Activated CD8-positive, alpha-beta memory T cell treated with anti-CD3 and anti-CD28 coated beads for 1 hour (primary cell): ENCODE data around the gene C15orf39.

Experiments
- DNase-seq, 2 donors: peaks; one replicate each; pipeline ENCODE4 v3.0.0-alpha.2; 2020; ENCODE audit warnings: low read depth in 1 of 2; ENCODE audit errors: extremely low read depth in 1 of 2

The C15orf39 gene

DNA sequence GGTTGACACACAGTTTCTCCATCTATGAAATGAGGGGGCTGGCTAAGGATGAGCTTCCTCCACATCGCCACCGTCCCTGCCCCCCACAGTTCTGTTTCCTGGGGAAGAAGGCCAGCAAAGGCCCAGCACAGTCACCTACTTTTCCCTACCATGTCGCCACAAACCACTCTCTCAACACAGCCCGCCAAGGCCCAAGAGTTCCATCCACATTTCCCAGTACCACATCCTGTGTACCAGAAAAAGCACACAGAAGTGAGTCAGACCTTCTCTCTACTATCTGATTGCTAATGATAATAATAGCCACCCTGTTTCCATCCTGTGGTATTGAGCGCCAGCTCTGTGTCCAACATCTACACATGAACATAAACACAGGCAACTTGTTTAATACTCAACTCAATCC lies 30.3 kb upstream of the C15orf39 start:
- no peak for DNase-seq

DNA sequence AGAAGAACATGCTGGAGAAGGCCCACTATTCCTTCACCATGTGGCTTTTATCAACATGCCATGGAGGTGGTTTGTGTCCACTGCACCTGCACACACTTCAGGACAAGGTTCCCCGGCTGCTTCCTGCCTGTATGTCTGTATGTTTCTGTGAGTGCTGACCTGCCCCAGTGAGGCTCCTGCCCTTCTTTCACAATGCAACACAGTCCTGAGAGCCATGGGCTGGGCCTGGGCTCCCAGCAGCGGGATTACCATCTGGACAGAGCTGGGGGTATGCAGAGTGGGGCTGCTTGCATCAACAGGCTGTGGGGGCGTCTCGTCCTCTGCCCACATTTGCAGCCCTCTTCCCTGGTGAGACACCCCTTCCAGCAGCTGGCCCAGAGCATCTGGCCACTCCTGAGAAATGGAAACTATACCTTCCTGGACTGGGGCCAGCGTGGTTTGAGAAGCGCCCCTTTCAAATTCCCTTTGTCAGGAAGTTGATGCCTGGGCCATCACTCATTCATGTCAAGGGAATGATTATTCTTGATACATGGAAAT lies 29.3 kb upstream of the C15orf39 start:
- DNase-seq: no peak

- no peak for DNase-seq
Measured at GRCh38 chr15:75174102-75174501, 27.6 kb upstream of the C15orf39 start.

DNA sequence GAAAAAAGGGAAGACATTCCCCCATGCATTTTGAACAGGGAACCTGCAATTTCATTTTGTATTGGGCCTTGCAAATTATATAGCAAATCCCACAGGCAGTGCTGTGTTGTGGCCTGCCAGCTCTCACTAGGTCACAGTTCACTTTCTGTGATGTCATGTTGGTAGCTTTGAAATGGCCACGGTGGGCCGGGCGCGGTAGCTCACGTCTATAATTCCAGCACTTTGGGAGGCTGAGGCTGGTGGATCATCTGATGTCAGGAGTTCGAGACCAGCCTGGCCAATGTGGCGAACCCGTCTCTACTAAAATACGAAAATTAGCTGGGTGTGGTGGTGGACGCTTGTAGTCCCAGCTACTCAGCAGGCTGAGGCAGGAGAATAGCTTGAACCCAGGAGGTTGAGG lies 27.0 kb upstream of the C15orf39 start:
- no peak for DNase-seq

- DNase-seq: no peak
Measured at GRCh38 chr15:75176396-75176761, 25.3 kb upstream of the C15orf39 start.

DNA sequence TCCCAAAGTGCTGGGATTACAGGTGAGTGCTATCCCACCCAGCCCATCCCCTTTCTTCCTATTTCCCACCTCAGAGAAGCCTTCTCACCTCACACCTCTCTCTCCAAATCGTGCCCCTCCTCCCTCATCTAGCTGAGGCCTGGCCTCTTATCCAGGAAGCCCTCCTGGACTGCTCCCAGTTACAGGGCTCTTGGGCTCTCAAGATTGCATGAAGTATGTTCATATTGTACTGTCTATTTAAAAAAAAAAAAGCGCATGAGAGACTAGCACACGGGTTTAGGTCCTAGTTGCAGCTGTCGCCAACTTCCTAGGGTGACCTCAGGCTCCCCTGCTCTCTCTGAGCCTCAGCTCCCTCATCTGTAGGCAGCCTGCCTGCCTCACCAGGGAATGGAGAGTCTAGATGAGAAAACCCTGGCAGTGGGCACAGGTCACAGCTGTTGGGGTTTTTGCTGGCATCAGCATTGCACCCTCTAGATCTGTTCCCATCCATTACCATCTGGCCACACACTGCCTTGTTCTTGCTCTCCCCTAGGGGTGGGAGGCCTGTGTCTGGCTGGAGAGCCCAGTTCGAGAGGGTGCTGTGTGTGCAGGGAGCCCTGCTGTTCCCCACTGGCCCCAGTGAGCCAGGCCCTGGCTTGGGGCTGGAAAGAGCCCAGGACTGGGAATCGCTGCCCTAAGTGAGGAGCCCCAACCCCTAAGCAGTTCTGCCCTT lies 24.2 kb upstream of the C15orf39 start:
- DNase-seq: no peak

DNA sequence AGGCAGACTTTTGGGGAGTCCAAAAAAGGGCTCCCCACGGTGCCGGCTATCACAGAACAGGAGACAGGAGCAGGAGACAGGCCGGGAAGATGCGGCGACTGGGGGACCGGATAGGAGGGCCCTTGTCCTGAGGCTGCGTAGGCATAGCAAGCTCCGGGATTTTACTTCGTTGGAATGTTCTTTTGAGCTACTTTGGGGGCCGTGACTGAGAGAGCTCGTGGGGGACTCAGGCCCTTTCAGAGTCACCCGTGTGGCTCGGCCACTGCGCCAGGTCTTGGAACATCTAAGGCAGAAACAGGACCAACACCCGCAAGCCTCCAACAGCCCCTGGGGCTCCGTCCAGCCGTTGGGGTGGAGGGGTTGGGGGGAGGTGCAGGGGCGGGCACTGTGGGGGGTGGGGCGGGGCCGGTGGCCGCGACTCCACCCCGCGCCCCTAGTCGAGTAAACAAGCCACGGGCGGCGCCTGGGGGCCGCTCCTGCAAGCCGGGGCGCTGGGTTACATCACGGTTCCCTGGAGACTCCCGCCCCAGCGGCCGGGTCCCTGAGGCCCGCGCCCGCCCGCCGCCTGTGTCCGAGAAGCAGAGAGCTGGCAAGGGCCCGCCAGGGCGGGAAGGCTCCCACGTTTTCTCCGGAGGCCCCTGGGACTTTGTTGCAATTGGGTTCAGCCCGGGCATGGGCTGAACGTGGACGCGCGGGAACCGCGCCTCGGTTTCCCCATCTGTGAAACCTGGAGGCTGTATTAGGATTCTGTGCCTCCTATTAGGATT lies 23.3 kb upstream of the C15orf39 start:
- DNase-seq: no peak

GRCh38 chr15:75178938-75179745 lies 22.5 kb upstream of the C15orf39 start:
- no peak for DNase-seq

DNA sequence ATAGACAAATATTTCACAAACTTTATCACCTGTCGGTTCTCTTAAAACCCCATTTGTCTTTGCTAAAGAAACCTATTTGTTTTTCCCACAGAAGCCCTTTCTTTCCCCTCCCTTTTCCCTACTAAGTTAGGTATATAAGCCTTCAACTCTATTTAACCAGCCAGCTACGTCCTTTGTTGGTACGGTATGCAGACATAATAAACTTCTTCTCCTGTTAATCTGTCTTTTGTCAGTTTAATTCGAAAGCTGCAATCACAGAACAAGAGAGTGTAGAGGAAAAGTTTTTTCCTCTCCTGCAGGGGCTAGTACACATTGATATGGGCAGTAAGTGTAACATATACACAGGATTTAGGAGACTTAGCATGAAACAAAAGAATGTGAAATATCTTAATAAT lies 21.9 kb upstream of the C15orf39 start:
- no peak for DNase-seq

DNA sequence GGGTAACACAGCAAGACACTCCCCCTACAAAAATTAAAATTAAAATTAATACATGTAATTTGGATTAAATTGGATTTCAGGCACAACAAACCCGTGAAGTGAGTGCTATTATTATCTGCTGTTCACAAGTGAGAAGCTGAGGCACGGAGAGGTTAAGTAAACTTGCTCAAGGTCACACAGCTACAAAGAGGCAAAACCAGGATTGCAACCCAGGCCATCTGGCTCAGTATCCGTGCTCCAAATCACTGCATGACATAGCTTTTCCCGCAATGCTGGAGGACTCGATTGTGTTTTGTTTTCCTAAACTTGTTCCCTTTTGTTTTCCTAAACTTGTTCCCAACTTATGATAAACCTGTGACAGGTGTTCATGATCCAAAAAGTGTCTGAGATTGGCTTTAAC lies 19.9 kb upstream of the C15orf39 start:
- no peak for DNase-seq

DNA sequence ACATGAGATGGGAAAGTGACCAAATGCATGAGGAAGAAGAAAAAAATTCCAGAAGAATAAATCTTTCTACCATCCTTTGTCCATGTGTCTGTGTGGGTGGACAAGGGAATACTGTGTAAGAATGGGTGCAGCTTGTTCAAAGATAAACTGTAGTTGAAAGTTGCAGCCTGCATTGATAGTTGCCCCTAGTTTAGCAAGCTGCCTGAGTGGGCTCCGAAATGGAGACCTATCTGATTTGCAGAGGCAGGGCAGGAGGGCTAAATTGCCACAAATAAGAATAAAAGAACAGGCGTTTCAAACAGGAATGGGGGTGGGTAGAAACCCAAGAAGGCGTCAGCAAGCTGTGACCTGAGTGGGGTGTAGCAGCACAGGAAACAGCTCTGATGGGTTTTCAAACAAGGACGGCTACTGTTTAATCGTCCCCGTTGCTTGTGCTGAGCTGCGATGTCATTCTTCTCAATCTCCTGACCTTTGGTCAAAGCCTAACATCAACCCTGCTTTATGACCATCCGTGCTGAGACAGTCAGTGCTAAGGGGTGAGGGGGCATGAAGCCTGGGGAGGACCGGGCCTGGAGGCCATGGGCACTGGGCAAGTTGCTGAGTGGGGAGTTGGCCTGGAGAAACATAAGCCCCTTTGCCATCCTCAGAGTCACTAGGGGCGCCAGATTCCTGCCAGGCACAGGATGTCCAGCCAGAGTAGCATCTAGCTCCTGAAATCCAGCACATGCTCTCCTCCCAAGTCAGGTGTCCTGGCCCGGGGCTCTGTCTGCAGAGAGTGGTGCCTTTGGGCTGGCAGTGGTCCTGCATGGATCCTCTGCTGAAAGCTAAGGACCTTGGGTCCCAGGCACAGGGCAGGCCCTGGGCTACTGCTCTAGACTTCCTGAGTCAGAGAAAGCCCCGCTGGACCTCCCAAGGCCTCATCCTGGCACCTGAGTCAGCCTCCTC lies 19.2 kb upstream of the C15orf39 start:
- DNase-seq: no peak

- no peak for DNase-seq
Measured at GRCh38 chr15:75185271-75186029, 16.2 kb upstream of the C15orf39 start.

DNA sequence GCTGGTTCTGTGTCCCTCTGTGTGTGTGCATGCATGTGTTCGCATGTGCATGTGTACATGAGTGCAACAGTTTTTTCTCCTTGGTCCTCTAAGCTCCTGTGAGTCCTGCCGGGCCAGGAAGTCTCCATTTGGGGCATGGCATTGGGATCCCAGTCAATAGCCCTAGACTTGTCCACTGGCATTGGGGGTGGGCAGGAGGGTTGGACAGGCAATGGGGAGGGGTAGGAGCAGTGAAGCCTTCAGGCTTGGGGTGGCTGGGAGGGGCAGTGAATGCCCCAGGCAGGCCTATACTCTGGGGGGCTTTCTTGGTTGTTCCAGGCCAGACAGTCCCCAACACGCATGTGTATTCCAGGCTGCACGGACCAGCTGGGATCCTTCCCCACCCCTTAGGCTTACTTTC lies 15.6 kb upstream of the C15orf39 start:
- DNase-seq: no peak

DNA sequence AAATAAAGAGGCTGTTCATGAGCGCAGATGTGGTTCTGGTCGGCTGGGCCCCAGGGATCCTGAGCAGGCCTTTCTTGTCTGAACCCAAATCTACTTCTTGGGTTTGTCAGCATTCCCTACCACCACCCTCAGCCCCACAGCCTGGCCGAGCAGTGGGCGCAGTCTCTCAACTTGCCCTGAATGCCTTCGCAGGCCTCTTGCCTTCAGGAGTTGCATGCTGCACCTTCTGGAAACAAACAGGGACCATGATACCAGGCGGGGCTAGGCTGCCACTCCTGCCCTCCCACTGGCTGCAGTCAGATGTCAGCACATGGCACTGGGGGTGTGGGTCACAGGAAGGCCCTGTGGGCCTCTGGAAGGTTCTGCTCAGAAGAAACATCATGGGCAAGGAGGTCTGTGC lies 13.2 kb upstream of the C15orf39 start:
- no peak for DNase-seq

GRCh38 chr15:75191235-75191634 lies 10.4 kb upstream of the C15orf39 start:
- DNase-seq: no peak

- DNase-seq: no peak
Measured at GRCh38 chr15:75192307-75192706, 9.4 kb upstream of the C15orf39 start.

GRCh38 chr15:75193272-75193671 lies 8.4 kb upstream of the C15orf39 start:
- no peak for DNase-seq

DNA sequence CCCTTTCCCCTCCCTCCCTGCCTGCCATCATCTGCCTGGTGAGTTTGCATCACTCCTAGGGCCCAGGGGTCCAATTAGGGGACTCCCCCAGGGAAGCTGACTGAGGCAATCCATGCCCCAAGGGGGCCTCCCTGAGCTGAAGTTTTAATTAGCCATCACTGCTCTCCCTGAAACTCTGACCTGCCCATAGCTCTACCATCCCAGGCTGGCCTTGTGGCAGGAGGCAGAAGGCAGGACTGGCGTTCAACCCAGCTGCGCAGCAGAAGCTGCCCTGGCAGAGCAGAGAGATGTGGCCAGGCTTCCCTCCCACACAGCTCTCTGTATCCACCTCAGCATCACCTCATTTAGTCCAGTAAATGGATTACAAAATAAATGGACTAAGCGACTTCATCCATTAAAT lies 7.7 kb upstream of the C15orf39 start:
- DNase-seq: no peak

- no peak for DNase-seq
Measured at GRCh38 chr15:75194397-75194796, 7.3 kb upstream of the C15orf39 start.
